Stimulated activated naive B cell treated with anti-CD40 and anti-IgM and Interleukin-4, amounts not matched to agents 10 μg/mL and 1 μg/mL and 100 μg/mL, for 72 hours (primary cell): ENCODE results near the gene MFSD11.
A peak's percentile ranks its signal among the peaks of the same experiment; 100 is the strongest.
"Not testable (repeated sequence)": the region's sequence is repeated elsewhere in the genome, so short reads cannot be mapped to it uniquely, and the experiment has no call there.

ENCODE experiments used
- ATAC-seq, 2 donors: fragments of 150-1000 bp; cut with Tn5 transposase; replicated peaks; 2 replicates each; pipeline ENCODE4 v1.10.0; 2021; ENCODE audit warnings: moderate library complexity in 1 of 2
- DNase-seq: peaks from one replicate; pipeline ENCODE4 v3.0.0; 2021
- H3K27ac Mint-ChIP-seq: one replicate; pipeline ENCODE4 v1.8.0; 2022; ENCODE audit warnings: mild to moderate bottlenecking, mixed read lengths
- H3K27me3 Mint-ChIP-seq, 2 donors: one replicate each; pipeline ENCODE4 v1.8.0; 2022; ENCODE audit warnings: mixed read lengths in 2 of 2
- H3K36me3 Mint-ChIP-seq, 2 donors: one replicate each; pipeline ENCODE4 v1.8.0; 2022; ENCODE audit warnings: mixed read lengths in 2 of 2, mild to moderate bottlenecking in 1 of 2
- H3K4me1 Mint-ChIP-seq, 2 donors: one replicate each; pipeline ENCODE4 v1.8.0; 2022; ENCODE audit warnings: mixed read lengths in 2 of 2, mild to moderate bottlenecking in 1 of 2
- H3K4me3 Mint-ChIP-seq, 2 donors: one replicate each; pipeline ENCODE4 v1.8.0; 2022; ENCODE audit warnings: mild to moderate bottlenecking in 2 of 2, mixed read lengths in 2 of 2, moderate library complexity in 1 of 2
- H3K9me3 Mint-ChIP-seq, 2 donors: one replicate each; pipeline ENCODE4 v1.8.0; 2022; ENCODE audit warnings: mixed read lengths in 2 of 2, mild to moderate bottlenecking in 1 of 2

MFSD11 gene

GRCh38 chr17:76701471-76701967, 36.4 kb upstream of the MFSD11 start:
- ATAC-seq, result no peak
- no peaks in the 10 kb centered on the region for H3K9me3 Mint-ChIP-seq

DNA sequence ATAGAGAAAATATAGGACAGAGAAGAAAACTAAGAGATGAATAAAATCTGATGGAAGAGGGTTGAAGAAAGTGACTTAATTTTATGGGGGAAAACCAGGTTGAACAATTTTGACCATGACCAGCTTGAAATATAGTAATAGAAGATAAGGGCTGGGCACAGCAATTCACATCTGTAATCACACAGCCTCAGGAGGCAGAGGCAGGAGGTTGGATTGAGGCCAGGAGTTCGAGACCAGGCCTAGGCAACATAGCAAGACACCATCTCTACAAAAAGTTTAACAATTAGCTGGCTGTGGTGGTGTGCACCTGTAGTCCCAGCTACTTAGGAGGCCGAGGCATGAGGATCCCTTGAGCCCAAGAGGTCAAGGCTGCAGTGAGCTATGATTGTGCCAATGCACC, 35.8 kb upstream of the MFSD11 start:
- peaks cover 0 to 18% of the 10 kb centered on the region in 2 donors for H3K27me3 Mint-ChIP-seq
- no peaks in the 10 kb centered on the region for H3K36me3 Mint-ChIP-seq
- no peaks in the 10 kb centered on the region for H3K9me3 Mint-ChIP-seq
- DNase-seq (no peak), ATAC-seq (no peak)
- H3K27ac Mint-ChIP-seq, result no peak overlapping the region
- no peak overlapping the region for H3K4me3 Mint-ChIP-seq
- peaks cover 8% of the 10 kb centered on the region in 2 donors for H3K4me1 Mint-ChIP-seq

More at GRCh38 chr17:76701471-76701967, 36.4 kb upstream of the MFSD11 start:
- peaks cover 13 to 14% of the 10 kb centered on the region in 2 donors for H3K4me1 Mint-ChIP-seq
- no peak overlapping the region for H3K27ac Mint-ChIP-seq
- peaks cover 0 to 2% of the 10 kb centered on the region in 2 donors for H3K36me3 Mint-ChIP-seq
- no peak overlapping the region for H3K4me3 Mint-ChIP-seq
- H3K27me3 Mint-ChIP-seq, result peaks cover 0 to 22% of the 10 kb centered on the region in 2 donors
- no peak for DNase-seq

DNA sequence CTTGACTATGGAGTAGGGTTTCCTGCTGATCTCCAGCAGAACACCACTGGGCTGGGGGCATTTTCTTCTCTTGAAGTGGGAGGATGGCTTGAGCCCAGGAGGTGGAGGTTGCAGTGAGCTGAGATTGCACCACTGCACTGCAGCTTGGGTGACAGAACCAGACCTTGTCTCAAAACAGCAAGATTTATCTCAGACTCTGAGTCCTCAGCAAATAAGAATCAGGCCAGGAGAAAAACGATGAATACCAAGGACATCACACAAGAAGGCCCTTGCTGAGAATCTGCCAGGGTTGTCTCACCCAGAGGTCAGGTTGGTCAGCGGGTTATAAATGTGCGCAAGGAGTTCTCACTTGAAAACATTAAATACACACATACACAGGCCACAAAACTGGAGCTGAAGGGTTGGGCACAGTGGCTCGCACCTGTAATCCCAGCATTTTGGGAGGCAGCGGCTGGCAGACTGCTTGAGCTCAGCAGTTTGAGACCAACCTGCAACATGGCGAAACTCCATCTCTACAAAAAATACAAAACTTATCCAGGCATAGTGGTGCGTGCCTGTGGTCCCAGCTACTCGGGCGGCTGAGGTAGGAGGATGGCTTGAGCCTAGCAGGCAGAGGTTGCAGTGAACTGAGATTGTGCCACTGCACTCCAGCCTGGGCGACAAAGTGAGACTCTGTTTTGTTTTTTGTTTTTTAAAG, 34.8 kb upstream of the MFSD11 start:
- DNase-seq (no peak), ATAC-seq (no peak)
- Mint-ChIP-seq H3K4me1 (no peaks in the 10 kb centered on the region), H3K27ac (no peak overlapping the region), H3K9me3 (no peaks in the 10 kb centered on the region), H3K4me3 (no peak overlapping the region), H3K36me3 (no peaks in the 10 kb centered on the region), H3K27me3 (peaks cover 0 to 10% of the 10 kb centered on the region in 2 donors)

DNA sequence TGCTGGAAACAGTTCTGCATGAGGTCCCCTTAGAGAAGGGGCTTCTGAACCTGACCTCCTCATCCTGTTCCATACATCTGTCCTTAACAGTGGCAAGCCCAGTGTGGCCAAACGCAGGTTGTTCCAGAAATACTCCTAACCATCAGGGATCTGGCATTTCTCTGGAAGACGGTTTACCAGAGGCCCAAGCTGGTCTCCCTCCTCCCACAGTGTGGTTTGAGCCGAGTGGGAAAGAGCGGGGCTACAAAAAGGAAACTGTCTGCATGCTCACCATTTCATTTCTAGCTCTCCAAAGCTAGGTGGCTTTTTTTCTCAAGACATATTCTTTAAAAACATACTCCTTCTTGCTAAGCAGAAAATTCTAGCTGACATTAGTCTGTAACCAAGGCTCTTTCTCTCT, 33.1 kb upstream of the MFSD11 start:
- no peak overlapping the region for H3K4me3 Mint-ChIP-seq
- H3K4me1 Mint-ChIP-seq, result no peaks in the 10 kb centered on the region
- ATAC-seq (no peak), DNase-seq (no peak)
- no peaks in the 10 kb centered on the region for H3K27me3 Mint-ChIP-seq
- no peaks in the 10 kb centered on the region for H3K9me3 Mint-ChIP-seq
- H3K27ac Mint-ChIP-seq, result no peak overlapping the region
- H3K36me3 Mint-ChIP-seq, result no peaks in the 10 kb centered on the region

GRCh38 chr17:76706817-76707216, 31.1 kb upstream of the MFSD11 start:
- H3K36me3 Mint-ChIP-seq, result no peaks in the 10 kb centered on the region
- H3K4me1 Mint-ChIP-seq, result peaks cover 2 to 6% of the 10 kb centered on the region in 2 donors
- H3K27ac Mint-ChIP-seq, result no peak overlapping the region
- no peak overlapping the region for H3K4me3 Mint-ChIP-seq
- H3K9me3 Mint-ChIP-seq, result no peaks in the 10 kb centered on the region
- DNase-seq, result no peak
- H3K27me3 Mint-ChIP-seq, result no peaks in the 10 kb centered on the region
- ATAC-seq, result no peak

- Mint-ChIP-seq H3K4me3 (no peak overlapping the region), H3K4me1 (peaks cover 2 to 6% of the 10 kb centered on the region in 2 donors), H3K27ac (no peak overlapping the region), H3K9me3 (no peaks in the 10 kb centered on the region), H3K27me3 (no peaks in the 10 kb centered on the region), H3K36me3 (peaks cover 0 to 3% of the 10 kb centered on the region in 2 donors)
- no peak for ATAC-seq
- no peak for DNase-seq
Measured at GRCh38 chr17:76707985-76708807, 29.7 kb upstream of the MFSD11 start.

- Mint-ChIP-seq H3K27me3 (no peaks in the 10 kb centered on the region), H3K4me1 (peaks cover 2 to 7% of the 10 kb centered on the region in 2 donors), H3K36me3 (peaks cover 10 to 13% of the 10 kb centered on the region in 2 donors), H3K4me3 (peak overlapping the region; percentile 60 to 61), H3K9me3 (no peaks in the 10 kb centered on the region), H3K27ac (no peak overlapping the region)
- DNase-seq (no peak), ATAC-seq (no peak)
Measured at GRCh38 chr17:76709077-76709950, 28.6 kb upstream of the MFSD11 start.

GRCh38 chr17:76709951-76710862, 27.7 kb upstream of the MFSD11 start:
- not testable (repeated sequence) for H3K9me3 Mint-ChIP-seq, DNase-seq

DNA sequence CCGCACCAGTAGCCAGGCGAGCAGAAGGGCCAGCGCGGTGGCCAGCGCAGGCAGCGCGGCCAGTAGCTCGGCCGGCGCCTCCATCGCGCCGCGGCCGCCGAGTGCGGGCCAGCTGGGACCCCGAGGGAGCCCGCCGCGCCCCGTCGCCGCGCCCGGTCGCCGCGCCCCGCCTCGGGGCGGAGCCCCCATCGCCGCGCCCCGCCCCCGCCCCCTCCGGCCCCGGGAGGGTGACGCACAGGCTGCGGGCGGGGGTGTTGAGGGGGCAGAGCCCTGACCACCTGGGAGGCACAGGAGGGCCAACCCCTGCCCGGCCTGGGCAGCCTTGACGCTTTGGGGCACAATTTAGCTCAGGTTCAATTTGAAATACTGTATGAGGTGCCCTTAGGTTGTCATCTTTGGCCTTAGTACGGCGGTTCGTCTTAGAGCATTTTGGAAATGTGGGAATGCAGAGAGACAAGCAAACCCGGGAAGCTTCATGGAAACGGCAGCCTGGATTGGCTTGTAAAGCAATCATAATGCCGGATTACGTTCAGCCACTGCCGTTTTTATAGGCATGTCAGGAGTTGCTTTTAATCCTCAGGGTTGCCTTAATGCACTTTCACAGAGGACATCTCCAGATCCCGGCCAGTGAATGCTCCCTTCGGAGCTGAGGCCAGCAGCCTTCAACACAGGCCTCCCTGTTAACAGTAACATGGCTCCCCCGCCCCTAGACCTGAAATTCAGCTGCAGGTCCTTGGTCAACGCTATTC, 26.9 kb upstream of the MFSD11 start, which contains the start of gene MXRA7:
MXRA7 (minus strand) TSS at position 103 of the 749 bp plus-strand sequence; CDS start at position 84, 19 bp downstream.
- peak within 1 kb of the TSS; percentile 68 to 73 for H3K4me3 Mint-ChIP-seq
- ATAC-seq (peak; percentile 80 to 81), DNase-seq (peak; percentile 50)
- peak within 1 kb of the TSS; percentile 14 for H3K27ac Mint-ChIP-seq
- H3K4me1 Mint-ChIP-seq, result peaks cover 15 to 24% of the 10 kb centered on the region in 2 donors
- H3K27me3 Mint-ChIP-seq, result no peaks in the 10 kb centered on the region
- peaks cover 21 to 26% of the 10 kb centered on the region in 2 donors for H3K36me3 Mint-ChIP-seq
- no peaks in the 10 kb centered on the region for H3K9me3 Mint-ChIP-seq

More at GRCh38 chr17:76709951-76710862, 27.7 kb upstream of the MFSD11 start:
- peak overlapping the region; percentile 60 to 61 for H3K4me3 Mint-ChIP-seq
- H3K27ac Mint-ChIP-seq, result peak overlapping the region; percentile 14
- peak; percentile 36 to 37 for ATAC-seq
- H3K27me3 Mint-ChIP-seq, result not testable (repeated sequence)
- peaks cover 6 to 16% of the 10 kb centered on the region in 2 donors for H3K4me1 Mint-ChIP-seq
- peaks cover 14 to 17% of the 10 kb centered on the region in 2 donors for H3K36me3 Mint-ChIP-seq

DNA sequence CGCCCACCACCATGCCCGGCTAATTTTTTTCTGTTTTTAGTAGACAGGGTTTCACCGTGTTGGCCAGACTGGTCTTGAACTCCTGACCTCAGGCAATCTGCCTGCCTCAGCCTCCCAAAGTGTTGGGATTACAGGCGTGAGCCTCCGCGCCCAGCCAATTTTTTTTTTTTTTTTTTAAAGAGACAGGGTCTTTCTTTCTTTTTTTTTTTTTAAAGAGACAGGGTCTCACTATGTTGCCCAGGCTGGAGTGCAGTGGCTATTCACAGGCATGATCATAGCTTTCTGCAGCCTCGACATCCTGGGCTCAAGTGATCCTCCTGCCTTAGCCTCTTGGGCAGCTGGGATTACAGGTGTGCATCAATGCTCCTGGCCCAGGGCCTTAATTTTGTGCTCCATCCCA, 25.6 kb upstream of the MFSD11 start:
- DNase-seq, ATAC-seq, H3K27ac Mint-ChIP-seq, H3K27me3 Mint-ChIP-seq, H3K9me3 Mint-ChIP-seq, H3K4me3 Mint-ChIP-seq: not testable (repeated sequence)
- peaks cover 25 to 32% of the 10 kb centered on the region in 2 donors for H3K36me3 Mint-ChIP-seq
- H3K4me1 Mint-ChIP-seq, result peaks cover 21 to 30% of the 10 kb centered on the region in 2 donors

DNA sequence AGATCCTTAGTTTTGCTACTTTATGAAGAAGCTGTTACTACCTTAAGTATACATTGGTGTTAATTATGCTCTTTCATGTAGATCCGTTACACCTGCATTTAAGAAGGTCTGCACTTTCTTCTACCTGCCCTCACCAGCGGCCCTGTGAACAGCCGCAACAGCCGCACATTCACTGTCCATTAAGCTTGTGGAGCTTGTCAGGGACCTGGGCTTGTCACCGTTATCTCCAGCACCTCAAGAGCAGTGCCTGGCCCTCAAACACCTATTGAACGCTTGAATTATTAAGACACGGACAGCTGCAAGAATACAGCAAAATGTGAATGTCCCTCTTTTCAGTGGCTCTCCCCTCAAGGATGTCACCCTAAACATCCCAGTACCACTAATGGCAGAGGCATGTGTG, 24.2 kb upstream of the MFSD11 start:
- Mint-ChIP-seq H3K4me1 (peaks cover 21 to 30% of the 10 kb centered on the region in 2 donors), H3K27ac (no peak overlapping the region), H3K4me3 (no peak overlapping the region), H3K9me3 (no peaks in the 10 kb centered on the region), H3K36me3 (peaks cover 30 to 35% of the 10 kb centered on the region in 2 donors), H3K27me3 (no peaks in the 10 kb centered on the region)
- ATAC-seq (no peak), DNase-seq (no peak)

DNA sequence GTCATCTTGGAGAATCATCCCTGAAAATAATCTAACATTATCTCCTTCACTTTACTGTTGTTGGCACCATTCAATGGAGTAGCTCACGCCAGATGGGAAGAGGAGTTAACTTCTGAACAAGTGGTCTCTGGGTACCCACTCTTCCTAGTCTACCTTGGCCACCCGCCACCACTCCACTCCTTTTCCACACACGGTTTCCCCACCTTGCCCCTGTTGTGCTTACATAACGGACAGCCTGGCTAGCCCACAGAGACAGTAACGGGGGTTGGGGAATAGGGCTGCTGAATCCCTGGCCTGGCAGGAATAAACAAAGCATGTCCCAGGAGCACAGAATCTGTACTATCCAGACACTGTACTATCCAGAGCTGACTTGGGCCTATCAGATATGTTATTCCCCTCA, 23.6 kb upstream of the MFSD11 start:
- Mint-ChIP-seq H3K36me3 (peaks cover 33 to 38% of the 10 kb centered on the region in 2 donors), H3K27me3 (no peaks in the 10 kb centered on the region), H3K4me1 (peaks cover 21 to 30% of the 10 kb centered on the region in 2 donors), H3K27ac (no peak overlapping the region), H3K4me3 (no peak overlapping the region), H3K9me3 (no peaks in the 10 kb centered on the region)
- DNase-seq, result no peak
- ATAC-seq, result no peak
